Stimulated activated CD4-positive, alpha-beta T cell treated with anti-CD3 and anti-CD28 coated beads, Interleukin-4, amount 100 ng/mL, for 24 hours (primary cell): ENCODE data around the gene TRAF5.
"Not testable (repeated sequence)": the region's sequence is repeated elsewhere in the genome, so short reads cannot be mapped to it uniquely, and the experiment has no call there.

Experiments used
- DNase-seq: peaks from one replicate; pipeline ENCODE4 v3.0.0-alpha.2; 2020

The TRAF5 gene, protein sequence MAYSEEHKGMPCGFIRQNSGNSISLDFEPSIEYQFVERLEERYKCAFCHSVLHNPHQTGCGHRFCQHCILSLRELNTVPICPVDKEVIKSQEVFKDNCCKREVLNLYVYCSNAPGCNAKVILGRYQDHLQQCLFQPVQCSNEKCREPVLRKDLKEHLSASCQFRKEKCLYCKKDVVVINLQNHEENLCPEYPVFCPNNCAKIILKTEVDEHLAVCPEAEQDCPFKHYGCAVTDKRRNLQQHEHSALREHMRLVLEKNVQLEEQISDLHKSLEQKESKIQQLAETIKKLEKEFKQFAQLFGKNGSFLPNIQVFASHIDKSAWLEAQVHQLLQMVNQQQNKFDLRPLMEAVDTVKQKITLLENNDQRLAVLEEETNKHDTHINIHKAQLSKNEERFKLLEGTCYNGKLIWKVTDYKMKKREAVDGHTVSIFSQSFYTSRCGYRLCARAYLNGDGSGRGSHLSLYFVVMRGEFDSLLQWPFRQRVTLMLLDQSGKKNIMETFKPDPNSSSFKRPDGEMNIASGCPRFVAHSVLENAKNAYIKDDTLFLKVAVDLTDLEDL

GRCh38 chr1:211326528-211327345 lies at the start of gene TRAF5:
Gene TRAF5 (plus strand): TSS chr1:211326833. CDS start chr1:211353240, 26,407 bp downstream.
- DNase-seq: peak; percentile 51

GRCh38 chr1:211279340-211279739 lies 47.3 kb upstream of the TRAF5 start:
- DNase-seq: no peak

DNA sequence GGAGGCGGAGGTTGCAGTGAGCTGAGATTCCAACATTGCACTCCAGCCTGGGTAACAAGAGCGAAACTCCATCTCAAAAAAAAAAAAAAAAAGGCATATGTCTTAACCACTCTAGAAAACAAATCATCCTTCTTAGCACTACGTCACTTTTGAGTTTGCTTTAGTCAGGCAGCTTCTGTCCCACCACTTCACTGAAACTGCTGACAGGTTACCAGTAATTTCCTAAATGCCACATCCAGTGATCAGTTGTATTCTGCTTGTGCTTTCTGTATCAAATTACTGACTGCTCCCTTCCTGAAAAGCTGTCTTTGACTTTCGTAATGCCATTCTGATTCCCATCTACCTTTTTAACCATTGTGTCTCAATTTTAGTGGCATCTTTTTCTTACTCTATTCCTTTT lies 45.7 kb upstream of the TRAF5 start:
- no peak for DNase-seq

- no peak for DNase-seq
Observed at GRCh38 chr1:211281320-211282022, 45.2 kb upstream of the TRAF5 start.

DNA sequence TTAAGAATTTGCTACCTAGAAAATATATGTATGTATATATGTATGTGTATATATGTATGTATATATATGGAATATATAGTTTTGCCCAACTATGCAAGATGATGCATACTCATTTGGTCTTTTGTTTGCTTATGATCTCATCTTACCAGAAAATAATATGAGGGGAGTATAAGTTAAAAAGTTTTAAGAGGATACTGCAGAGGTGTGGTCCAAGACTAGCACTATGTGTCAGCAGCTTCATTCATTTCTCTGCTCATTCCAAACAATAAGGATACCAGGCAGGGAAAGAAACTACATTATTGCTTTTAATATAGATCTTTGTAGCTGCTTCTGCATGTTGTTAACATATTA lies 44.6 kb upstream of the TRAF5 start:
- DNase-seq: no peak

DNA sequence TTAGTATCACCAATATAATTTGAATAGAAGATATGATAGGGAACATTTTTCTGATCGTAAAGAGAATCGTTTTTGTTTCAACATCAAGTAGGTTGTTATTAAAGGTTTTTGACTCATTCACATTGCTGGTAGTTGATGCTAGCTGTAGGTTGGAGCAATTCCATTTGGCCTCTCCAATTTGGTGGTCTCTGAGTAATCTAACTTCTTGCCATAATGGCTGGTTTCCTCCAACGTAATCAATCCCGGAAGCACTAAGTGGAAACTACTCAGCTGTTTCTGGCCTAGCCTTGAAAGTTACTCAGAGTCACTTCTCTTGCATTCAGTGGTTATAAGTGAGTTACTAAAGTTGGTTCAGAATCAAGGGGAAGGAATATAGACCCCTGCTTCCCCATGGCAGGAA lies 41.4 kb upstream of the TRAF5 start:
- DNase-seq: no peak

DNA sequence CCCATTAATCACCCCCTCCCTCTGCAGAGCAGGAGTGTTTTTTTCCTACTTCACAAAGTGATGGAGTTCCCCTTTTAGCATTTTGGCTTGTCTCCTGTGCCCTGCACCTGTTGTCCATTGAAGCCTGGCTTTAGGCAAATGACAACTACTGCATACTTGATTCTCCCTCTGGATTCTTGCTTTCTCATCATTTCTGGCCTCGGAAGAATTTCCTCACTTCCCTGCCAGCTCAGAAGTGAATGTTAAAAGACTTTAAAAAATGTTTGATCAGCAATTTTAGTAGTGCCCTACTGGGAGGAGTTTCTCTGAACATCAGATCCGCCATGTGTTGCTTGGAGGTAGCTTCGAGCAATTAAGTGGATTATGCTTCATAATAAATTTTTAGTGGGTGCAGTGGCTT lies 39.4 kb upstream of the TRAF5 start:
- no peak for DNase-seq

DNA sequence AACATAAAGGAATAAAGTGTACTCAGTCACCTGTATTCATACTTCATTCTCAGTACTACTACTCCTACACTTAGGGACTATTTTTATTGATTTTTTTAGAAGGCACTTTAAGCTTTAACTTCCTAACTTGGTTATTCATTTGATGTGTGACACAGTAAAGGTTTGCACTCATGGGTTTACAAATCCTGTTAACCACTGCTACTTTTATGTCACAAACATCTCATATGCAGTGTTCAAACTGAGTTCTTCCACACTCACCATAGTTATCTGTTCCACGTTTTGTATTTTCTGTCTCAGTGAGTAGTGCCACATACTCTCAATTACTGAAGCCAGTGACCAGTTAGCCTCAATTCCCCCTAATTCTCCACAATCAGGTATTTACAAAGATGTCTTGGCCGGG lies 34.2 kb upstream of the TRAF5 start:
- no peak for DNase-seq

GRCh38 chr1:211296396-211296795 lies 30.2 kb upstream of the TRAF5 start:
- DNase-seq: no peak

DNA sequence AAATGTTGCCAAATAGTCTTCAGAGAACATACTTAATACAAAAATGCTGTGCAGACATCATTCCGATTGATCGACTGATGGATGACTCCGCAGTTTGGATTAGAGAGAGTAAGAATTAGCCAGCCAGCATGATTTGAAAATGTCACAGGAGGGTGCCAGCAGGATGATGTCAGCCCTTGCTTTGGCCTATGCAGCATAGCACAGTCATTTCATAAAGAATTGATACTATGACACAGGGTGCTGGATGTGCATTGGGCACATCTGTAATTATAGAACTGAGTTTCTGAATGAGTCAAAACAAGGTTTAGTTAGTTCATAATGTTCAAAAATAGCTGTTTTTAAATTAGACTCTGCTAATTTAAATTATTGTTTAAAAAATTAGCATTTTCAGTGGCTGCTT lies 21.6 kb upstream of the TRAF5 start:
- peak; percentile 61 for DNase-seq

DNA sequence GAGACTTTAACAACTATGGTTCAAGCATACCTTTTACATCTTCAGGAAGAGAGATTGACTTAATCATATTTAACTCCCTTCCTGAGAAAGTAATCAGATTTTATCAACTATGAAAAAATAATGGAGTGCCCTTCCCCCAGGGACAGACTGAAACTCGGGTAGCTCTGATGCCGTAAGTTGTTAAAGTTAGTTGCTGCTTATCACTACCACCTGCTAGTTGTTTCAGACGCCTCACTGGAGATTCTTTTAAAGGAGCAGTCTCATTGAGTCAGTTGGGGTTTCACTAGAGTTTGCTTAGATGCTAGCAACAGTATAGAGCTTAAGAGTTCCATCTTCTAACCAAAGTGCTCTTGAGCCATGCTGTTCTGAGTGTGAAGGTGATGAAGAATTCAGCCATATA lies 17.0 kb upstream of the TRAF5 start:
- DNase-seq: no peak

DNA sequence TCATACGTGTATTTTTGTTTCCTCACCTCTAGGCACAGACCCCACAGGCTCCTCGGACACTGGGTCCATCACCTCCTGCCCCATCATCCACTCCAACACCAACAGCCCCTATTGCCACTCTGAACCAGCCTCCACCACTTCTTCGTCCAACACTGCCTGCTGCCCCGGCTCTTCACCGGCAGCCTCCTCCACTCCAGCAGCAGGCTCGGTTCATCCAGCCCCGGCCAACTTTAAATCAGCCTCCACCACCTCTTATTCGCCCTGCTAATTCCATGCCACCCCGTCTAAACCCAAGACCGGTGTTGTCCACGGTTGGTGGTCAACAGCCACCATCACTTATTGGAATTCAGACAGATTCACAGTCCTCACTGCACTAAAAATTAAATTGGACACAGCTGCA lies 13.2 kb upstream of the TRAF5 start:
- no peak for DNase-seq

- no peak for DNase-seq
Observed at GRCh38 chr1:211318576-211319280, 7.9 kb upstream of the TRAF5 start.

DNA sequence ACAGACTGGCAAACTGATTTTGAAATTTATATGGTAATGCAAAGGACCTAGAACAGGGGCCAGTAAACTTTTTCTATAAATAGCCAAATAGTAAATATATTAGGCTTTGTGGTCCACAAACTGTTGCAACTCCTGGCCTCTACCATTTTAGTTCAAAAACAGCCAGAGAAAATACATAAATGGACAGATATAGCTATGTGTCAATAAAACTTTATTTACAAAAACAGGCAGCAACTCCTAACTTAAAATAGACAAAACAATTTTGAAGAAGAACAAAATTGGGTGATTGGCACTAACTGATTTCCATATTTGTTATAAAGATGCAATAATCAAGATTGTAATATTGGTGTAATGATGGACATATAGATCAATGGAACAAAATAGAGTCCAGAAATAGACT lies 6.7 kb upstream of the TRAF5 start:
- DNase-seq: no peak

DNA sequence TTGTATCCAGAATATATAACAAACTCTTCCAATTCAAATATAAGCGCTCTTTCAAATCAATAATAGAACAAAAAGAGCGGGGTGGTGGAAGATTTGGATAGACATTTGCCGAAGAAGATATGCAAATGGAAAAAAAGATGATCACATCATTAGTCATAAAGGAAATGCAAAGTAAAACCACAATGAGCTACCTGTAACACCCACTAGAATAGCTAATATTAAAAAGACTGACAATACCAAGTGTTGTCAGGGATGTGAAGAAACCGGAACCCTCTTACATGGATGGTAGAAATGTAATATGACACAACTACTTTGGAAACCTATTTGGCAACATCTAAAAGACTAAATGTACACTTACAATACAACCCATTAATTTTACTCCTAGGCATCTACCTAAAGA lies 5.7 kb upstream of the TRAF5 start:
- no peak for DNase-seq

- DNase-seq: not testable (repeated sequence)
Observed at GRCh38 chr1:211321646-211322045, 5.0 kb upstream of the TRAF5 start.

GRCh38 chr1:211323156-211324063 lies 3.2 kb upstream of the TRAF5 start:
- DNase-seq: peak; percentile 80

DNA sequence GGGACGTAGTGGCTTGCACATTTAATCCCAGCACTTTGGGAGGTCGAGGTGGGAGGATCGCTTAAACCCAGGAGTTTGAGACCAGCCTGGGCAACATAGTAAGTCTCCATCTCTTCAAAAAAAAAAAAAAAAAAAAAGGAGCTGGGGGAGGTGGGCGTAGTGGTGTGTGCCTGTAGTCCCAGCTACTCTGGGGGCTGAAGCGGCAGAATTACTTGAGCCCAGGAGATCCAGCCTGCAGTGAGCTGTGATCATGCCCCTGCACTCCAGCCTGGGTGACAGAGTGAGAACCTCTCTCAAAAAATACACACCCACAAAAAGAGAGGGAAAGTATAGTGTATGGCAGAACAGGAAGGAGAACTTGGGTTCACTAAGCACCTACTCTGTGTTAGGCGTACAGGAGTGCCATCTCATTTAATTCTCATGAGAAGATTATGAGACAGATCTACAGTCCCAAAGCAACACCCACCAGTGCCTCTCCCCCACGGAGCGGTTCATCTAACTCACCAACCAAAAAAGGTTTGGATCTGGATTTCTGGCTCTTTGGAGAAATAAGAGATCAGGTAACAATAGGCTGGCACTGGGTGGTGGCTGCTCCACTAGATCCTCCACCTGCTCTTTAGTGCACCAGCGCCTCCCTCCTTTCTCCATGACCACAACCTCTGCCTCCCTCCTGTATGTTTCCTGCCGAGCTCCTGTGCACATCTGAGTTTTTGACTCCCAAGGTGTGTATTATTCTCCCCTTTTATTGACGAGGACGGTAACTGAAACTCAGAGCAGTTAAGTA lies 1.4 kb upstream of the TRAF5 start:
- DNase-seq: no peak

GRCh38 chr1:211326140-211326527 lies 499 bp upstream of the TRAF5 start:
- no peak for DNase-seq

- no peak for DNase-seq
Observed at GRCh38 chr1:211327346-211327921, 801 bp downstream of the TRAF5 start.
